ENCODE results near the gene SLCO2B1.

SLCO2B1 gene

DNA sequence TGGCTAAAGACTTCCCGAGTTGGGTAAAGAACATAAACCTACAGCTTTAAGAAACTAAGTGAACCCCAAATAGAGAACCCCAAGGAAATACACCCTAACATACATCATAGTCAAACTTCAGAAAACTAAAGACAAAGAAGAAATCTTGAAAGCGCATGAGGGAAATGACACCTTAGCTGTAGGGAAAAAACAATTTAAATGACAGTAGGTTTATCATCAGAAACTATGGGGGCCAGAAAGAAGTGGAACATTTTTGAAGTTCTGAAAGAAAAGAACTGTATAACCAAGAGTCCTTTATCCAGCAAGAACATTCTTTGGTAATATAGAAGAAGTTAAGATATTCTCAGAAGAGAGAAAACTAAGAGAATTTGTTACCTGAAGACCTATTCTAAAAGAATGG is 38.7 kb upstream of the SLCO2B1 start:
- no peak for DNase-seq (ENCODE audit: low read depth)
- TF ChIP-seq CTCF (conservative IDR thresholded peaks at IDR 0.05; ENCODE audit: low read depth, low read length): no peak
- no peak overlapping the region for H3K4me3 ChIP-seq (ENCODE audit: low read depth, low read length)

- H3K4me3 ChIP-seq (ENCODE audit: low read depth, low read length): no peak overlapping the region
- no peak for DNase-seq (ENCODE audit: low read depth)
- no peak for TF ChIP-seq CTCF (conservative IDR thresholded peaks at IDR 0.05; ENCODE audit: low read depth, low read length)
Observed at GRCh38 chr11:75113030-75113429, 37.9 kb upstream of the SLCO2B1 start.

DNA sequence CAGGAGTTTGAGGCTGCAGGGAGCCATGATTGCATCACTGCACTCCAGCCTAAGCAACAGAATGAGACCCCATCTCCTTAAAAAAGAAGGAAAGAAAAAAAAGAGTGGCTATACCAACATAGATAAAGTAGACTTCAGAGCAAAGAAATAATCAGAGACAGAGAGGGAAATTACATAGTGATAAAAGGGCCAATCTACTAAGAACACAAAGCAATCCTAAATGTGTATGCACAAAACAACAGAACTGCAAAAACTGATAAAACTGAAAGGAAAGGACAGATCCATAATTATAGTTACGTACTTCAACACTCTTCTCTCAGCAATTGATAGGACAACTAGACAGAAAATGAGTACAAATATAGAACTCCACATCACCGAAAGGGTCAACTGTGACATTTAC is 36.4 kb upstream of the SLCO2B1 start:
- H3K4me3 ChIP-seq (ENCODE audit: low read depth, low read length): no peak overlapping the region
- no peak for TF ChIP-seq CTCF (conservative IDR thresholded peaks at IDR 0.05; ENCODE audit: low read depth, low read length)
- DNase-seq (ENCODE audit: low read depth): no peak

GRCh38 chr11:75118577-75118976 is 32.3 kb upstream of the SLCO2B1 start:
- H3K4me3 ChIP-seq (ENCODE audit: low read depth, low read length): no peak overlapping the region
- DNase-seq (ENCODE audit: low read depth): no peak
- no peak for TF ChIP-seq CTCF (conservative IDR thresholded peaks at IDR 0.05; ENCODE audit: low read depth, low read length)

DNA sequence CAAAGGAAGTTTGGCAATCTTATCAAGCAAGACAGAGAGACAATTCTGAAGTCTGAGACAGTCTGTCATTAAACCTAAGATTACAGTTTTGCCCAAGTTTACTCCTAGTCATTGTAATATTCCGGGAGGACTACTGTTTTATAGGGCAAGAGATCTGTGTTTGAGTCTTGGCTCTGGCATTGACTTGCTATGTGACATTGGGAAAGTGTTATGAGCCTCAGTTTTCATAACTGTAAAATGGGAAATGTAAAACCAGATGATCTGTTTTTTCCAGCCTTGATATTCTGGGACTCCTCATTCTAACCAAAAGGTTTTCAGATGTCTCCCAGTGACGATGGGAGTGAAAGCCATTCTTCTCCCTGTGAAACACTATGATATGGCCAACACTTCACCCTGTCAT is 24.3 kb upstream of the SLCO2B1 start:
- H3K4me3 ChIP-seq (ENCODE audit: low read depth, low read length): no peak overlapping the region
- TF ChIP-seq CTCF (conservative IDR thresholded peaks at IDR 0.05; ENCODE audit: low read depth, low read length): no peak
- DNase-seq (ENCODE audit: low read depth): no peak

- DNase-seq (ENCODE audit: low read depth): no peak
- no peak overlapping the region for H3K4me3 ChIP-seq (ENCODE audit: low read depth, low read length)
- no peak for TF ChIP-seq CTCF (conservative IDR thresholded peaks at IDR 0.05; ENCODE audit: low read depth, low read length)
Observed at GRCh38 chr11:75132080-75132479, 18.8 kb upstream of the SLCO2B1 start.

DNA sequence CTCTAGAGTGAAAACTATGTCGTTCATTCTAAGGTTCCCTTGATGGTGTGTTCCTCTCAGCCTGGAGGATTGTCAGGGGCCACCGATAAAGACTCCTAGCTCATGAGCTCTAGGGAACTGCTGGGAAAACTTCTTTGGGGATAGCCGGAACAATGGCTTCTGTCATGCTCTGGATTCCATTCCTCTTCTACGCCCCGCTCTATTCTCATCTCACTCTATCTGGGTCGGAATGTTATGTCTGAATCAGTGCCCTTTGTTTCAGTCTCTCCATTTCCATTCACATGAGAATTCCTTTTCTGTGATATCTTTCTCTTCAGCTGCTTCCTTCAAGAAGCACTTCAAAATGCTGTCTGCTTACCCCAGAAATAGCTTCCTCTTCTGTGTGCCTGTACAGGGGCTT is 16.9 kb upstream of the SLCO2B1 start:
- no peak overlapping the region for H3K4me3 ChIP-seq (ENCODE audit: low read depth, low read length)
- DNase-seq (ENCODE audit: low read depth): no peak
- no peak for TF ChIP-seq CTCF (conservative IDR thresholded peaks at IDR 0.05; ENCODE audit: low read depth, low read length)

Measured in choroid plexus epithelial cell (primary cell).